SK-N-SH treated with all-trans-retinoic acid at 6 μM for 48 hours (cell line): ENCODE measurements around the gene TMEFF2.

Source experiments
- CSRNP3 ChIP-seq: fragments of 250-450 bp; sonication (Bioruptor Pico); IDR thresholded peaks from 2 replicates; pipeline ENCODE4 v1.5.1; 2021; ENCODE audit warnings: mild to moderate bottlenecking, moderate library complexity
- GLIS3 ChIP-seq: fragments of 250-450 bp; sonication (Bioruptor Pico); IDR thresholded peaks from 2 replicates; pipeline ENCODE4 v1.5.0; 2020; ENCODE audit warnings: mild to moderate bottlenecking, moderate library complexity
- ZNF565 ChIP-seq: fragments of 450-650 bp; formaldehyde crosslinking; conservative IDR thresholded peaks from 2 replicates; pipeline ENCODE4 v1.5.0; 2020; ENCODE audit warnings: low read depth, mild to moderate bottlenecking, moderate library complexity

DNA sequence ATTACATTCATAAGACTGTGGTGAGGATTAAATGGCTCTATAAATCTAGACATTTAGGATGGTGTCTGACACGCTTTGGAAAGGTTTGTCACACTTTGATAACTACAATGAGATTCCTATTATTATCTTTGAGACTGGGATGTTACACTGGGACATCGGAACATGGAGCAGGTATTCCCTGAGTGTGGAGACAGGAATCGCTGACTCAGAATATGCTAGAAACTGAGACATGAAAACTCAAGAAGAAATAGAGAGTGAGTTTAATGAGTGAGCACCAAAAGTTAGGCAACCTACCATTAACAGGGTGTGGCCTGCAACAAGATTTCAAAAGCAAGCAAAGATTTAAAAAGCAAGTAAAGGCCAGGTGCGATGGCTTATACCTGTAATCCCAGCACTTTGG is 145.4 kb downstream of the TMEFF2 start:
- TF ChIP-seq CSRNP3 (no peak), ZNF565 (CRISPR knock-in tag) (no peak), GLIS3 (no peak)
